AG20443 (cell line): ENCODE data around the gene NUP58.

Experiments used
- DNase-seq: peaks from one replicate; pipeline ENCODE4 v3.0.0; 2012; ENCODE audit warnings: low spot score, mixed read lengths

The NUP58 gene

GRCh38 chr13:25377244-25377962, 76.0 kb downstream of the NUP58 start:
- no peak for DNase-seq

- DNase-seq: no peak
These were observed 77.1 kb downstream of the NUP58 start for GRCh38 chr13:25378528-25378927.

- no peak for DNase-seq
These were observed 77.6 kb downstream of the NUP58 start for GRCh38 chr13:25379011-25379410.

- DNase-seq: no peak
These were observed 78.7 kb downstream of the NUP58 start for GRCh38 chr13:25380082-25380481.

GRCh38 chr13:25380741-25381324, 79.4 kb downstream of the NUP58 start:
- no peak for DNase-seq

GRCh38 chr13:25384758-25385410, 83.5 kb downstream of the NUP58 start:
- DNase-seq: no peak

GRCh38 chr13:25391932-25392331, 90.5 kb downstream of the NUP58 start:
- no peak for DNase-seq
